Vagina (tissue), 2 donors: Measurements from ENCODE around the gene TPD52L2.
A peak's percentile ranks its signal among the peaks of the same experiment; 100 is the strongest.

Experiments
- CTCF ChIP-seq, 3 experiments: fragments of 450-650 bp in 2 of 3; fragments of 200-600 bp in 1 of 3; sonication (generic) in 1 of 3; IDR thresholded peaks; one replicate each; pipeline ENCODE4 v1.5.1; 2017 to 2019; ENCODE audit warnings: antibody characterized with exemption in 3 of 3, mild to moderate bottlenecking in 2 of 3, moderate library complexity in 2 of 3
- POLR2AphosphoS5 ChIP-seq, 2 donors: sonication (generic); formaldehyde crosslinking; IDR thresholded peaks; one replicate each; pipeline ENCODE4 v1.9.0; 2017; ENCODE audit warnings: antibody characterized with exemption in 2 of 2, mild to moderate bottlenecking in 2 of 2, low read depth in 1 of 2; ENCODE audit not compliant: insufficient read depth in 1 of 2

- no peak for TF ChIP-seq CTCF (IDR thresholded peaks at IDR 0.05)
- TF ChIP-seq POLR2AphosphoS5 (IDR thresholded peaks at IDR 0.05; ENCODE audit: insufficient read depth in 1 of 2, low read depth in 1 of 2): peak in 1 of 2 donors; percentile 42
Observed at GRCh38 chr20:63846128-63846771, 18.8 kb upstream of the TPD52L2 start.
